ENCODE measurements around the gene ZBED2. TPM values are rescaled to one million over a fixed set of nuclear protein-coding genes. Genes with fewer than 3 reads are reported as not detected.

Gene ZBED2
- polyA plus RNA-seq, 1 of the 3 experiments (the other 2 are of a cell fraction): 0.76 TPM

DNA sequence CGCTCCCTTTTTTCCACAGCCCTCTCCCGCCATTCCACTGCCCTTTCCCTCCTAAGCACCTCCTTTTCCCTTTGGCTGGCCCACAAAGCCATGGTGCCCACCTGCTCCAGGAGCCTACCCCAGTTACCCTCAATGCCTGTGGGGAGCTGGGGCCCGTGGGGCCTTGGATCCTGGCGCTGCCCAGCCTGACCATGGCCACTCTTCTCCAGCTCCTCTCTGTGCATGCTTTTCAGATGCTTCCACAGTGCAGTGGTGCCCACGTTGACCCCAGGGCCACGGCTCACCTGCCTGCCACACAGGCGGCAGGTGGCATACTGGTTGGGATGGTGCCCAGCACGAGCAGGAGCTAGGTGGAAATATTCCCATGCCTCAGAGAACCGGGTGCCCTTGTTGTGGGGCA lies 1.5 kb downstream of the ZBED2 start:
- POLR2A ChIA-PET: no interaction called here

DNA sequence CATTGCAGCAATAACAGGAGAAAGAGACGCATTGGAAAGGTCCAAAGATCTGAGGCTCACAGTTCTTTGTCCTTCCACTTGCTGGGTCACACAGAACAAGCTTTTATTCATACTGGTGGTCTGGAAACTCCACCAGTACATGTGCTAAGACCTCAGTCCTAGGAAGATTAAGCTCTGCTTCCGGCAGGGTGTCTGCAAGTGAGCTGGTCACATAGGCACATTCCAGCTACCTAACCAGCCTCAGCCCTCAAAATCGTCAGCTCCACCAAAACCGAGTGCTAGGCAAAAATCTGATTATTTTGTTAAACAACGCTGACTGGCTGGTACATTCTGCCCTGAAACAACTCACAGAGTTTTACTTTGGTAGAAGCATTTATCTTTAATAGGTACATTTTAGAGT lies 2.2 kb downstream of the ZBED2 start:
- Histone ChIP-seq H3K27me3 (ENCODE audit: insufficient read depth) (no peaks in the 10 kb centered on the region), H2AFZ (ENCODE audit: low read depth) (no peak overlapping the region; the same call in 1 of the 2 replicates), H3K9ac (no peak overlapping the region), H3K4me2 (no peak overlapping the region), H4K20me1 (ENCODE audit: insufficient read depth) (no peaks in the 10 kb centered on the region), H3K36me3 (replicated peaks in 1 of 2; ENCODE audit: control insufficient read depth in 1 of 2, insufficient read depth in 2 of 2, low read length in 1 of 2) (no peaks in the 10 kb centered on the region), H3K4me1 (ENCODE audit: control insufficient read depth in 1 of 2, insufficient read depth in 2 of 2, low read depth in 1 of 2, low read length in 1 of 2) (peaks cover 2 to 60% of the 10 kb centered on the region in 2 experiments; a peak in 3 of 4 replicates), H3K79me2 (ENCODE audit: insufficient read depth) (no peaks in the 10 kb centered on the region), H3K9me2 (no peaks in the 10 kb centered on the region), H3K27ac (ENCODE audit: low read depth in 2 of 2, low read length in 1 of 2) (peak overlapping the region in 1 of 2 experiments; percentile 38; a peak in 1 of 4 replicates), H3K4me3 (ENCODE audit: low read depth in 2 of 2, low read length in 1 of 2) (no peak overlapping the region), H3K9me3 (no peaks in the 10 kb centered on the region), H3F3A (replicated peaks; ENCODE audit: insufficient read depth) (peaks cover 37% of the 10 kb centered on the region)
- no peak for DNase-seq
- ChIA-PET CTCF (interaction anchor here (0.9 to 1.5 kb wide), 2 partner anchors 15 to 123 kb away, joined by 3 to 5 read pairs; no protein-coding TSS in a partner anchor), POLR2A (no interaction called here)
- 95% methylated on average over 5 of the region's 5 CpGs for WGBS (ENCODE audit: low lambda C conversion rate)
- TF ChIP-seq, protein P1, sequence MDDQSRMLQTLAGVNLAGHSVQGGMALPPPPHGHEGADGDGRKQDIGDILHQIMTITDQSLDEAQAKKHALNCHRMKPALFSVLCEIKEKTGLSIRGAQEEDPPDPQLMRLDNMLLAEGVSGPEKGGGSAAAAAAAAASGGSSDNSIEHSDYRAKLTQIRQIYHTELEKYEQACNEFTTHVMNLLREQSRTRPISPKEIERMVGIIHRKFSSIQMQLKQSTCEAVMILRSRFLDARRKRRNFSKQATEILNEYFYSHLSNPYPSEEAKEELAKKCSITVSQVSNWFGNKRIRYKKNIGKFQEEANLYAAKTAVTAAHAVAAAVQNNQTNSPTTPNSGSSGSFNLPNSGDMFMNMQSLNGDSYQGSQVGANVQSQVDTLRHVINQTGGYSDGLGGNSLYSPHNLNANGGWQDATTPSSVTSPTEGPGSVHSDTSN (IDR thresholded peaks at IDR 0.05): no peak
- no peak for TF ChIP-seq FOXJ3 (CRISPR knock-in tag; IDR thresholded peaks at IDR 0.05)
- TF ChIP-seq POLR2AphosphoS5 (IDR thresholded peaks at IDR 0.05; ENCODE audit: low read depth, low read length): no peak
- TF ChIP-seq RFX5 (IDR thresholded peaks at IDR 0.05; ENCODE audit: low read length): no peak
- TF ChIP-seq, protein P2, sequence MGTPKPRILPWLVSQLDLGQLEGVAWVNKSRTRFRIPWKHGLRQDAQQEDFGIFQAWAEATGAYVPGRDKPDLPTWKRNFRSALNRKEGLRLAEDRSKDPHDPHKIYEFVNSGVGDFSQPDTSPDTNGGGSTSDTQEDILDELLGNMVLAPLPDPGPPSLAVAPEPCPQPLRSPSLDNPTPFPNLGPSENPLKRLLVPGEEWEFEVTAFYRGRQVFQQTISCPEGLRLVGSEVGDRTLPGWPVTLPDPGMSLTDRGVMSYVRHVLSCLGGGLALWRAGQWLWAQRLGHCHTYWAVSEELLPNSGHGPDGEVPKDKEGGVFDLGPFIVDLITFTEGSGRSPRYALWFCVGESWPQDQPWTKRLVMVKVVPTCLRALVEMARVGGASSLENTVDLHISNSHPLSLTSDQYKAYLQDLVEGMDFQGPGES (IDR thresholded peaks at IDR 0.05; ENCODE audit: low read depth, low read length): no peak
- TF ChIP-seq SIN3A (IDR thresholded peaks at IDR 0.05; ENCODE audit: borderline replicate concordance, low read depth, low read length): no peak
- TF ChIP-seq TAF1 (IDR thresholded peaks at IDR 0.05; ENCODE audit: borderline replicate concordance, low read depth, low read length): no peak
- TF ChIP-seq, protein P3, sequence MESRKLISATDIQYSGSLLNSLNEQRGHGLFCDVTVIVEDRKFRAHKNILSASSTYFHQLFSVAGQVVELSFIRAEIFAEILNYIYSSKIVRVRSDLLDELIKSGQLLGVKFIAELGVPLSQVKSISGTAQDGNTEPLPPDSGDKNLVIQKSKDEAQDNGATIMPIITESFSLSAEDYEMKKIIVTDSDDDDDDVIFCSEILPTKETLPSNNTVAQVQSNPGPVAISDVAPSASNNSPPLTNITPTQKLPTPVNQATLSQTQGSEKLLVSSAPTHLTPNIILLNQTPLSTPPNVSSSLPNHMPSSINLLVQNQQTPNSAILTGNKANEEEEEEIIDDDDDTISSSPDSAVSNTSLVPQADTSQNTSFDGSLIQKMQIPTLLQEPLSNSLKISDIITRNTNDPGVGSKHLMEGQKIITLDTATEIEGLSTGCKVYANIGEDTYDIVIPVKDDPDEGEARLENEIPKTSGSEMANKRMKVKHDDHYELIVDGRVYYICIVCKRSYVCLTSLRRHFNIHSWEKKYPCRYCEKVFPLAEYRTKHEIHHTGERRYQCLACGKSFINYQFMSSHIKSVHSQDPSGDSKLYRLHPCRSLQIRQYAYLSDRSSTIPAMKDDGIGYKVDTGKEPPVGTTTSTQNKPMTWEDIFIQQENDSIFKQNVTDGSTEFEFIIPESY (IDR thresholded peaks at IDR 0.05; ENCODE audit: borderline replicate concordance, low read depth): no peak
- TF ChIP-seq NRF1 (IDR thresholded peaks at IDR 0.05; ENCODE audit: low read depth, low read length): no peak
- TF ChIP-seq, protein P4, sequence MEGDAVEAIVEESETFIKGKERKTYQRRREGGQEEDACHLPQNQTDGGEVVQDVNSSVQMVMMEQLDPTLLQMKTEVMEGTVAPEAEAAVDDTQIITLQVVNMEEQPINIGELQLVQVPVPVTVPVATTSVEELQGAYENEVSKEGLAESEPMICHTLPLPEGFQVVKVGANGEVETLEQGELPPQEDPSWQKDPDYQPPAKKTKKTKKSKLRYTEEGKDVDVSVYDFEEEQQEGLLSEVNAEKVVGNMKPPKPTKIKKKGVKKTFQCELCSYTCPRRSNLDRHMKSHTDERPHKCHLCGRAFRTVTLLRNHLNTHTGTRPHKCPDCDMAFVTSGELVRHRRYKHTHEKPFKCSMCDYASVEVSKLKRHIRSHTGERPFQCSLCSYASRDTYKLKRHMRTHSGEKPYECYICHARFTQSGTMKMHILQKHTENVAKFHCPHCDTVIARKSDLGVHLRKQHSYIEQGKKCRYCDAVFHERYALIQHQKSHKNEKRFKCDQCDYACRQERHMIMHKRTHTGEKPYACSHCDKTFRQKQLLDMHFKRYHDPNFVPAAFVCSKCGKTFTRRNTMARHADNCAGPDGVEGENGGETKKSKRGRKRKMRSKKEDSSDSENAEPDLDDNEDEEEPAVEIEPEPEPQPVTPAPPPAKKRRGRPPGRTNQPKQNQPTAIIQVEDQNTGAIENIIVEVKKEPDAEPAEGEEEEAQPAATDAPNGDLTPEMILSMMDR (IDR thresholded peaks at IDR 0.05): no peak
- TF ChIP-seq FOXM1 (IDR thresholded peaks at IDR 0.05; ENCODE audit: low read depth): no peak
- no peak for TF ChIP-seq EP300 (IDR thresholded peaks at IDR 0.05; ENCODE audit: borderline replicate concordance in 1 of 2, low read depth in 1 of 2, low read length in 1 of 2)
- TF ChIP-seq, protein P5, sequence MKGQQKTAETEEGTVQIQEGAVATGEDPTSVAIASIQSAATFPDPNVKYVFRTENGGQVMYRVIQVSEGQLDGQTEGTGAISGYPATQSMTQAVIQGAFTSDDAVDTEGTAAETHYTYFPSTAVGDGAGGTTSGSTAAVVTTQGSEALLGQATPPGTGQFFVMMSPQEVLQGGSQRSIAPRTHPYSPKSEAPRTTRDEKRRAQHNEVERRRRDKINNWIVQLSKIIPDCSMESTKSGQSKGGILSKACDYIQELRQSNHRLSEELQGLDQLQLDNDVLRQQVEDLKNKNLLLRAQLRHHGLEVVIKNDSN (IDR thresholded peaks at IDR 0.05; ENCODE audit: borderline replicate concordance, low read depth): no peak
- TF ChIP-seq GABPA (IDR thresholded peaks at IDR 0.05; ENCODE audit: low read depth): no peak
- TF ChIP-seq GATA2 (CRISPR knock-in tag; IDR thresholded peaks at IDR 0.05): no peak
- no peak for TF ChIP-seq TEAD4 (IDR thresholded peaks at IDR 0.05; ENCODE audit: borderline replicate concordance, insufficient read depth)
- TF ChIP-seq RAD21 (IDR thresholded peaks at IDR 0.05; ENCODE audit: low read length): no peak

More for the DNA sequence above, 1.5 kb downstream of the ZBED2 start:
- 91% methylated on average over 9 of the region's 9 CpGs for WGBS (ENCODE audit: low lambda C conversion rate)
- peak overlapping the region in 1 of 2 experiments; percentile 68; a peak in 2 of 4 replicates for H3K27ac ChIP-seq (ENCODE audit: low read depth in 2 of 2, low read length in 1 of 2)
- H3K9me2 ChIP-seq: no peaks in the 10 kb centered on the region
- H3K79me2 ChIP-seq (ENCODE audit: insufficient read depth): no peaks in the 10 kb centered on the region
- no peak overlapping the region for H3K4me2 ChIP-seq
- no peak overlapping the region for H3K4me3 ChIP-seq (ENCODE audit: low read depth in 2 of 2, low read length in 1 of 2)
- no peaks in the 10 kb centered on the region for H3K36me3 ChIP-seq (replicated peaks in 1 of 2; ENCODE audit: control insufficient read depth in 1 of 2, insufficient read depth in 2 of 2, low read length in 1 of 2)
- H3F3A ChIP-seq (replicated peaks; ENCODE audit: insufficient read depth): peaks cover 31% of the 10 kb centered on the region
- CTCF ChIA-PET: interaction anchor here (0.9 to 1.5 kb wide), 2 partner anchors 16 to 122 kb away, joined by 3 to 5 read pairs; no protein-coding TSS in a partner anchor
- no peak for TF ChIP-seq YY1 (IDR thresholded peaks at IDR 0.05; ENCODE audit: low read depth)
- DNase-seq: no peak
- no peak overlapping the region for H3K9ac ChIP-seq
- H3K27me3 ChIP-seq (ENCODE audit: insufficient read depth): no peaks in the 10 kb centered on the region
- peaks cover 2 to 60% of the 10 kb centered on the region in 2 experiments; a peak in 3 of 4 replicates for H3K4me1 ChIP-seq (ENCODE audit: control insufficient read depth in 1 of 2, insufficient read depth in 2 of 2, low read depth in 1 of 2, low read length in 1 of 2)
- H4K20me1 ChIP-seq (ENCODE audit: insufficient read depth): no peaks in the 10 kb centered on the region
- H2AFZ ChIP-seq (ENCODE audit: low read depth): no peak overlapping the region
- no peaks in the 10 kb centered on the region for H3K9me3 ChIP-seq

Measured in SK-N-SH (cell line).